Suprapubic skin (tissue), 4 donors: ENCODE data around the gene GBGT1. TPM values are rescaled to one million over a fixed set of nuclear protein-coding genes. Genes with fewer than 3 reads are reported as not detected.

Experiments used
- DNase-seq, 2 donors: peaks; one replicate each; pipeline ENCODE4 v3.0.0-alpha.2; 2019; ENCODE audit warnings: low spot score in 2 of 2
- H3K27ac ChIP-seq: fragments of 200-600 bp; sonication (generic); one replicate; pipeline ENCODE4 v1.5.1; 2019
- H3K27me3 ChIP-seq: fragments of 200-600 bp; sonication (generic); one replicate; pipeline ENCODE4 v1.5.1; 2019
- H3K36me3 ChIP-seq: fragments of 200-600 bp; sonication (generic); one replicate; pipeline ENCODE4 v1.5.1; 2019
- H3K4me1 ChIP-seq: fragments of 200-600 bp; sonication (generic); one replicate; pipeline ENCODE4 v1.5.1; 2019
- H3K4me3 ChIP-seq: fragments of 200-600 bp; sonication (generic); one replicate; pipeline ENCODE4 v1.5.1; 2019; ENCODE audit warnings: mild to moderate bottlenecking
- H3K9me3 ChIP-seq: fragments of 200-600 bp; sonication (generic); one replicate; pipeline ENCODE4 v1.5.1; 2019
- EP300 ChIP-seq: sonication (generic); formaldehyde crosslinking; IDR thresholded peaks from one replicate; pipeline ENCODE4 v1.6.1; 2017; ENCODE audit warnings: antibody characterized with exemption
- POLR2A ChIP-seq, 2 donors: fragments of 450-650 bp; IDR thresholded peaks; one replicate each; pipeline ENCODE4 v1.6.1; 2017; ENCODE audit warnings: antibody characterized with exemption in 2 of 2, mild to moderate bottlenecking in 2 of 2, moderate library complexity in 2 of 2
- POLR2AphosphoS5 ChIP-seq, 3 donors: sonication (generic); formaldehyde crosslinking; IDR thresholded peaks; one replicate each; pipeline ENCODE4 v1.6.1; 2017; ENCODE audit warnings: antibody characterized with exemption in 3 of 3
- WGBS: methylation state at CpG from one replicate; pipeline ENCODE4 v1.1.5; 2018; 5-methylcytosine and 5-hydroxymethylcytosine counted together
- total RNA-seq, 4 donors: library from RNA; depleted of rRNA; stranded (reverse); fragments of >200 nt; gene quantifications; one replicate each; pipeline ENCODE4 v1.1.0, GENCODE V29; 2016
- TF ChIP-seq, protein P1 (sequence below), 2 donors: fragments of 200-600 bp in 1 of 2; fragments of 450-650 bp in 1 of 2; sonication (generic) in 1 of 2; IDR thresholded peaks; one replicate each; pipeline ENCODE4 v1.5.1; 2016 to 2019; ENCODE audit warnings: antibody characterized with exemption in 2 of 2, mild to moderate bottlenecking in 1 of 2, moderate library complexity in 1 of 2

GBGT1 gene
- total RNA-seq, 4 donors from 2014 or later: 2.6 to 14.6 (median 5.8) TPM

DNA sequence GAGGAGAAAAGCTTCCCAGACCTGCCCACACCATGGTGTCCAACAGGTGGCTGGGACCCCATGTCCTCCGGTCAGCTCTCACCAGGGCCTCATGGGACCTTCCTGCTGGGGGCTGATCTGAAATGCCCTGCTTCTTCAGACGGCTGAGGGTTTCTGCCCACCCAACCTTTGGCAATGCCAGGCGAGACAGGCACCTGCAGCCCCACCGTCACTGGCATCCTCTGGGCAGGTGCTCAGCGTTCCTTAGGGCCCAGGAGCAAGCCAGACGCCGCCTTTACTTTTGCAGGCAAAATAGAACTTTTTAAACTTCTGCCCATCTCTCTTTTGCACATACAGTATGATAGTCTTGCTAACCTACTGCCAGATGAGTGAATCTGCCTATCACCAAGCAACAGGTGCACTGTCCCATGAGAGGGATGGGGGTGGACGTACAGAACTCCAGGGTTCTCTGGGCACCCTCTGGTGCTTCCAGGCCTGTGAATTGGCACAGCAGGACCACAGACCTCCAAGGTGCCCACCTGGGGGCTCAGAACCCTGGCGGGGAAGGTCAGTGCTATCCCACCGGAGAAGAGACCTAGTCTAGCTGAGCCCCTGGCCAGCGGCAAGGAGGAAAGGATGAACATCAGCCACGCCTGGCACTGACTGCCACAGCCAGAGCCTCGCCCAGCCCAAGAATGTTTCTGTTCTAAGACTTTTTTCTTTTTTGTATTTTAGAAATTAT, 37.9 kb upstream of the GBGT1 start:
- 71% methylated on average over 11 of the region's 13 CpGs for WGBS
- Histone ChIP-seq H3K4me1 (no peaks in the 10 kb centered on the region), H3K9me3 (no peaks in the 10 kb centered on the region), H3K27ac (no peak overlapping the region), H3K27me3 (peaks cover 13% of the 10 kb centered on the region), H3K36me3 (no peaks in the 10 kb centered on the region), H3K4me3 (no peak overlapping the region)
- TF ChIP-seq EP300 (no peak), POLR2A (IDR thresholded peaks at IDR 0.05) (no peak), POLR2AphosphoS5 (IDR thresholded peaks at IDR 0.05) (no peak)
- TF ChIP-seq, protein P1, sequence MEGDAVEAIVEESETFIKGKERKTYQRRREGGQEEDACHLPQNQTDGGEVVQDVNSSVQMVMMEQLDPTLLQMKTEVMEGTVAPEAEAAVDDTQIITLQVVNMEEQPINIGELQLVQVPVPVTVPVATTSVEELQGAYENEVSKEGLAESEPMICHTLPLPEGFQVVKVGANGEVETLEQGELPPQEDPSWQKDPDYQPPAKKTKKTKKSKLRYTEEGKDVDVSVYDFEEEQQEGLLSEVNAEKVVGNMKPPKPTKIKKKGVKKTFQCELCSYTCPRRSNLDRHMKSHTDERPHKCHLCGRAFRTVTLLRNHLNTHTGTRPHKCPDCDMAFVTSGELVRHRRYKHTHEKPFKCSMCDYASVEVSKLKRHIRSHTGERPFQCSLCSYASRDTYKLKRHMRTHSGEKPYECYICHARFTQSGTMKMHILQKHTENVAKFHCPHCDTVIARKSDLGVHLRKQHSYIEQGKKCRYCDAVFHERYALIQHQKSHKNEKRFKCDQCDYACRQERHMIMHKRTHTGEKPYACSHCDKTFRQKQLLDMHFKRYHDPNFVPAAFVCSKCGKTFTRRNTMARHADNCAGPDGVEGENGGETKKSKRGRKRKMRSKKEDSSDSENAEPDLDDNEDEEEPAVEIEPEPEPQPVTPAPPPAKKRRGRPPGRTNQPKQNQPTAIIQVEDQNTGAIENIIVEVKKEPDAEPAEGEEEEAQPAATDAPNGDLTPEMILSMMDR (IDR thresholded peaks at IDR 0.05): no peak
- DNase-seq: no peak

DNA sequence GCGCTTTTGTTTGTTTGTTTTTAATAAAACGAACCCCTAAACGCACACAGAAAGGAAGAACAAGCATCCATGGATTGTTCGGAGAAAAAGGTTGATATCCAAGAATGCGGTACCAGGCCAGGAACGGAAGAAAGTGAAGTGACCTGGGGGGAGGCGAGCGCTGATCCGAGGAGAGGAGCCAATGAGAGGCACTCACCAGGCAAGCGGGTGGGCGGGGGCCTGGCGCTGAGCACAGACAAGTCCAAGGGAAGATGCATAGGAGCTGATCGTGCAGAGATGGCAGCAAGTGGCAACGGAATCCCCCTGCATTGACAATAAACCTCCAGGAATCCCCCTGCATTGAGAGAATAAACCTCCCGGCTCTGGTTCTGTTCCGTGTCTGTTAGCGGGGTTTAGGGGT, 36.9 kb upstream of the GBGT1 start:
- no peaks in the 10 kb centered on the region for H3K4me1 ChIP-seq
- no peak for TF ChIP-seq POLR2A (IDR thresholded peaks at IDR 0.05)
- TF ChIP-seq POLR2AphosphoS5 (IDR thresholded peaks at IDR 0.05): no peak
- TF ChIP-seq, protein P1 (IDR thresholded peaks at IDR 0.05): no peak
- TF ChIP-seq EP300: no peak
- no peak overlapping the region for H3K4me3 ChIP-seq
- no peak overlapping the region for H3K27ac ChIP-seq
- no peaks in the 10 kb centered on the region for H3K9me3 ChIP-seq
- H3K36me3 ChIP-seq: no peaks in the 10 kb centered on the region
- DNase-seq: no peak
- H3K27me3 ChIP-seq: peaks cover 15% of the 10 kb centered on the region
- 85% methylated on average over 17 of the region's 17 CpGs for WGBS

DNA sequence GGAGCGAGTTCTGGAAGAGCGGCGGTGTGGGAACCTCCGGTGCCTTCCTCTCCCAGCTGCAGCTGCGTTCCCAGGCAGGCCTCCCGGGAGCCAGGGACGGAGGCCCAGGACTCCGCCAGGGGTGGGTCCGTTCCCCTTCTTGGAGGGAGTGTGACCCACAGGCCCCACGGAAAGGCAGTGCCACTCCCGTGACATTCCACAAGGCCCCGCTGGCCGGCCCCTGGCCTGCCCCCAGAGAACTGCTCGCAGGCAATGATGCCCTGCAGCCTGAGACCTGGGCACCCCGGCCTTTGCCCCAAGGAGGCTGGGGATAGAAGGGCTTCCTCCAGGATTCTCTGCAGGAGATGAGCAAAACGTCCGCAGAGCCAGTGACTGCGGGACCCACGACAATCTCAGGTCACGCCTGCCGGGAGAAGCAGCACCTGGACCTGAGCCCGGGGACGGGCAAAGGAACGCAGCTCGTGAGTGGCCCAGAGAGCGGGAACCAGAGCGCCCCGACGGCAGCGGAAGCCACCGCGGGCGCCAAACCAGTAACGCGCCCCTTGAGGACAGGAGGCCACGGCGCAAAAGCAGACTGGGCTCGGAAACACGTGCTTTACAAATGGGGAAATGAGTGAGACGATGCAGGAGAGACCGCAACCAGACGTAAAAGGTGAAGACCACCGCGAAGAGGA, 36.1 kb upstream of the GBGT1 start:
- H3K27ac ChIP-seq: peak overlapping the region; percentile 26
- peaks cover 16% of the 10 kb centered on the region for H3K27me3 ChIP-seq
- WGBS: 38% methylated on average over 31 of the region's 44 CpGs
- DNase-seq: no peak
- H3K9me3 ChIP-seq: no peaks in the 10 kb centered on the region
- H3K4me3 ChIP-seq: peak overlapping the region; percentile 45
- no peaks in the 10 kb centered on the region for H3K4me1 ChIP-seq
- TF ChIP-seq POLR2A (IDR thresholded peaks at IDR 0.05): no peak
- no peak for TF ChIP-seq POLR2AphosphoS5 (IDR thresholded peaks at IDR 0.05)
- TF ChIP-seq, protein P1 (IDR thresholded peaks at IDR 0.05): no peak
- no peak for TF ChIP-seq EP300
- no peaks in the 10 kb centered on the region for H3K36me3 ChIP-seq

DNA sequence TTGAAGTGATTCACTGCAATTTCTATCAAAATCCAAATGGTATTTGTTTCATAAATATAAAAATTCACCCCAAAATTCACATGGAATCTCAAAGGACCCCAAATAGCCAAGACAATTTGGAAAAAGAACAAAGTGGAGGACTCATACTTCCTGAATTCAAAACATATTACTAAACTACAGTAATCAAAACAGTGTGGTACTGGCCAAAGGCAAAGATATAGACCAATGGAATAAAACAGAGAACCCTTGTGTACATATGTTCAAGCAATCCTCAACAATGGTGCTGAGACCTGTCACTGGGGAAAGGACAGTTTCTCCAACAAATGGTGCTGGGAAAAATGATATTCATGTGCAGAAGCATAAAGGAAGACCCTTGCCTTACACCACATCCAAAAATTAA, 31.3 kb upstream of the GBGT1 start:
- H3K27ac ChIP-seq: no peak overlapping the region
- no peaks in the 10 kb centered on the region for H3K36me3 ChIP-seq
- H3K9me3 ChIP-seq: no peaks in the 10 kb centered on the region
- no peak for DNase-seq
- H3K27me3 ChIP-seq: peaks cover 15% of the 10 kb centered on the region
- H3K4me3 ChIP-seq: no peak overlapping the region
- TF ChIP-seq EP300 (no peak), POLR2AphosphoS5 (IDR thresholded peaks at IDR 0.05) (no peak), POLR2A (IDR thresholded peaks at IDR 0.05) (no peak)
- TF ChIP-seq, protein P1 (IDR thresholded peaks at IDR 0.05): no peak
- no peaks in the 10 kb centered on the region for H3K4me1 ChIP-seq

DNA sequence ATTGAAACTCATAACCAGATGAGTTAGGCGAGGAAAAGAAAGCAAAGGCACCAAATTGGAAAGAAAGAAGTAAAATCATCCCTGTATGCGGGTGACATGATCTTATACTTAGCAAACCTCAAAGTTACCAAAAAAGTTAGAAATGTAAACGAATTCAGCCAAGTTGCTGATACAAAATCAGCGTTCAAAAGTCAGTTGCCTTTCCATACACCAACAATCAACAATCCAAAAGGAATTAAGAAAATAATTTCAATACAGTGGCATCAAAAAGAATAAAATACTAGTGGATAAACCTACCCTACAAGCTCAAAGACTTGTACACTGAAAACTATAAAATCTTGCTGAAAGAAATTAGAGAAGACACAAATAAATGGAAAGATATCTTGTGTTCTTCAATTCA, 30.9 kb upstream of the GBGT1 start:
- Histone ChIP-seq H3K27ac (no peak overlapping the region), H3K4me1 (no peaks in the 10 kb centered on the region), H3K9me3 (no peaks in the 10 kb centered on the region), H3K27me3 (peaks cover 13% of the 10 kb centered on the region), H3K36me3 (no peaks in the 10 kb centered on the region), H3K4me3 (no peak overlapping the region)
- TF ChIP-seq POLR2A (IDR thresholded peaks at IDR 0.05) (no peak), EP300 (no peak), POLR2AphosphoS5 (IDR thresholded peaks at IDR 0.05) (no peak)
- TF ChIP-seq, protein P1 (IDR thresholded peaks at IDR 0.05): no peak
- WGBS: 80% methylated on average over 4 of the region's 4 CpGs
- no peak for DNase-seq
